Mesenchymal stem cell (in vitro differentiated cells and primary cell): Measurements from ENCODE around the gene FAM234B.

Source experiments
- DNase-seq: peaks from one replicate; pipeline ENCODE4 v3.0.0-alpha.2; 2013
- H2AFZ ChIP-seq: one replicate; pipeline ENCODE4 v1.6.1; 2013; ENCODE audit warnings: low read depth, mild to moderate bottlenecking, control low read depth, inconsistent platforms, low read length, moderate library complexity
- H2AK5ac ChIP-seq: 2 replicates; pipeline ENCODE4 v1.6.1; 2013; ENCODE audit warnings: low read length, moderate library complexity, mild to moderate bottlenecking, inconsistent platforms; ENCODE audit not compliant: severe bottlenecking
- H2BK120ac ChIP-seq: one replicate; pipeline ENCODE4 v1.6.1; 2013; ENCODE audit warnings: low read depth, mild to moderate bottlenecking, inconsistent platforms, low read length, moderate library complexity
- H2BK12ac ChIP-seq, 2 experiments: one replicate each; pipeline ENCODE4 v1.6.1; 2013; ENCODE audit warnings: inconsistent platforms in 2 of 2, low read length in 2 of 2, mild to moderate bottlenecking in 2 of 2, moderate library complexity in 2 of 2, control low read depth in 1 of 2
- H2BK15ac ChIP-seq: one replicate; pipeline ENCODE4 v1.6.1; 2013; ENCODE audit warnings: mild to moderate bottlenecking, low read depth, inconsistent platforms; ENCODE audit not compliant: poor library complexity, severe bottlenecking
- H2BK5ac ChIP-seq: 2 replicates; pipeline ENCODE4 v1.6.1; 2013; ENCODE audit warnings: low read depth, mild to moderate bottlenecking, low read length, control low read depth, inconsistent platforms; ENCODE audit not compliant: poor library complexity, severe bottlenecking
- H3K14ac ChIP-seq, 2 experiments: one replicate each; pipeline ENCODE4 v1.6.1; 2013; ENCODE audit warnings: inconsistent platforms in 2 of 2, low read length in 2 of 2, control low read depth in 1 of 2, mild to moderate bottlenecking in 1 of 2, moderate library complexity in 1 of 2
- H3K18ac ChIP-seq, 2 experiments: one replicate each; pipeline ENCODE4 v1.6.1; 2013; ENCODE audit warnings: inconsistent platforms in 2 of 2, low read length in 2 of 2, control low read depth in 1 of 2, low read depth in 1 of 2, mild to moderate bottlenecking in 1 of 2
- H3K23ac ChIP-seq, 2 experiments: one replicate each; pipeline ENCODE4 v1.6.1; 2013; ENCODE audit warnings: inconsistent platforms in 2 of 2, low read length in 2 of 2, mild to moderate bottlenecking in 2 of 2, moderate library complexity in 2 of 2, control low read depth in 1 of 2
- H3K27ac ChIP-seq: 2 replicates; pipeline ENCODE4 v1.5.1; 2013; ENCODE audit warnings: mild to moderate bottlenecking, moderate library complexity, low read length, control low read depth, inconsistent platforms; ENCODE audit not compliant: poor library complexity, severe bottlenecking
- H3K27me3 ChIP-seq, 2 experiments: 2 replicates each; pipeline versions ENCODE4 v1.6.1 to v1.7.0; 2013; ENCODE audit warnings: low read length in 2 of 2, mild to moderate bottlenecking in 2 of 2, moderate library complexity in 2 of 2, control low read depth in 1 of 2, inconsistent platforms in 1 of 2; ENCODE audit not compliant: control insufficient read depth in 1 of 2, insufficient read depth in 1 of 2
- H3K36me3 ChIP-seq, 2 experiments: 2 replicates each; pipeline versions ENCODE4 v1.6.1 to v1.7.0; 2013; ENCODE audit warnings: low read length in 2 of 2, control low read depth in 1 of 2, inconsistent platforms in 1 of 2, low read depth in 1 of 2, mild to moderate bottlenecking in 1 of 2; ENCODE audit not compliant: insufficient read depth in 2 of 2, control insufficient read depth in 1 of 2
- H3K4ac ChIP-seq, 2 experiments: one replicate each; pipeline ENCODE4 v1.6.1; 2013; ENCODE audit warnings: inconsistent platforms in 2 of 2, low read length in 2 of 2, mild to moderate bottlenecking in 2 of 2, moderate library complexity in 2 of 2, control low read depth in 1 of 2, low read depth in 1 of 2
- H3K4me1 ChIP-seq: 2 replicates; pipeline ENCODE4 v1.6.1; 2013; ENCODE audit warnings: low read depth, low read length, control low read depth; ENCODE audit not compliant: control insufficient read depth, insufficient read depth
- H3K4me2 ChIP-seq: 2 replicates; pipeline ENCODE4 v1.6.1; 2013; ENCODE audit warnings: low read length, mild to moderate bottlenecking, inconsistent platforms; ENCODE audit not compliant: poor library complexity, severe bottlenecking
- H3K4me3 ChIP-seq, 2 experiments: 2 replicates each; pipeline versions ENCODE4 v1.5.1 to v1.7.0; 2013; ENCODE audit warnings: low read length in 2 of 2, mild to moderate bottlenecking in 2 of 2, control low read depth in 1 of 2, low read depth in 1 of 2; ENCODE audit not compliant: insufficient read depth in 1 of 2
- H3K79me1 ChIP-seq: replicated peaks from 2 replicates; pipeline ENCODE4 v1.6.1; 2013; ENCODE audit warnings: mild to moderate bottlenecking, control low read depth, low read length, inconsistent platforms; ENCODE audit not compliant: poor library complexity, severe bottlenecking
- H3K9ac ChIP-seq: 2 replicates; pipeline ENCODE4 v1.7.0; 2013; ENCODE audit warnings: mild to moderate bottlenecking, low read length, moderate library complexity
- H3K9me3 ChIP-seq: 2 replicates; pipeline ENCODE4 v1.7.0; 2013; ENCODE audit warnings: mild to moderate bottlenecking, low read length; ENCODE audit not compliant: control insufficient read depth
- H4K8ac ChIP-seq: one replicate; pipeline ENCODE4 v1.6.1; 2013; ENCODE audit warnings: inconsistent platforms, mild to moderate bottlenecking, low read length, moderate library complexity
- H4K91ac ChIP-seq: one replicate; pipeline ENCODE4 v1.6.1; 2013; ENCODE audit warnings: mild to moderate bottlenecking, low read length, inconsistent platforms
- whole genome bisulfite sequencing: methylation state at CpG from one replicate; pipeline ENCODE4 v1.1.7; 2013; ENCODE audit warnings: mixed read lengths; 5-methylcytosine and 5-hydroxymethylcytosine counted together

FAM234B gene

GRCh38 chr12:13004361-13004760 lies 39.8 kb upstream of the FAM234B start:
- 100% methylated on average over 1 of the region's 3 CpGs for WGBS
- H2AK5ac ChIP-seq: no peak overlapping the region
- no peak overlapping the region for H3K27ac ChIP-seq

GRCh38 chr12:13004986-13005385 lies 39.2 kb upstream of the FAM234B start:
- H4K8ac ChIP-seq: no peak overlapping the region
- H2BK120ac ChIP-seq: no peak overlapping the region
- no peak overlapping the region for H2BK12ac ChIP-seq
- no peak overlapping the region for H3K14ac ChIP-seq
- no peak overlapping the region for H3K4me3 ChIP-seq
- H3K4ac ChIP-seq: no peak overlapping the region
- peaks cover 0 to 5% of the 10 kb centered on the region in 2 experiments for H3K36me3 ChIP-seq
- DNase-seq: no peak
- no peak overlapping the region for H2AK5ac ChIP-seq
- no peaks in the 10 kb centered on the region for H3K27me3 ChIP-seq
- H2BK5ac ChIP-seq: no peak overlapping the region
- H3K27ac ChIP-seq: no peak overlapping the region
- H2AFZ ChIP-seq: no peak overlapping the region
- H3K4me1 ChIP-seq: peaks cover 15% of the 10 kb centered on the region
- no peak overlapping the region for H3K4me2 ChIP-seq
- H4K91ac ChIP-seq: no peak overlapping the region
- H3K79me1 ChIP-seq: peaks cover 13% of the 10 kb centered on the region
- H3K9me3 ChIP-seq: no peaks in the 10 kb centered on the region
- H3K18ac ChIP-seq: no peak overlapping the region
- no peak overlapping the region for H3K9ac ChIP-seq
- no peak overlapping the region for H3K23ac ChIP-seq
- WGBS: 58% methylated on average over 3 of the region's 3 CpGs
- H2BK15ac ChIP-seq: no peak overlapping the region

More at GRCh38 chr12:13004361-13004760, 39.8 kb upstream of the FAM234B start:
- no peak overlapping the region for H3K4me3 ChIP-seq
- no peak overlapping the region for H4K91ac ChIP-seq
- H2AFZ ChIP-seq: no peak overlapping the region
- H3K27me3 ChIP-seq: no peaks in the 10 kb centered on the region
- H3K4ac ChIP-seq: no peak overlapping the region
- no peak overlapping the region for H3K18ac ChIP-seq
- H3K23ac ChIP-seq: no peak overlapping the region
- H3K36me3 ChIP-seq: peaks cover 0 to 5% of the 10 kb centered on the region in 2 experiments
- H2BK15ac ChIP-seq: no peak overlapping the region
- no peaks in the 10 kb centered on the region for H3K9me3 ChIP-seq
- H2BK120ac ChIP-seq: no peak overlapping the region
- peaks cover 17% of the 10 kb centered on the region for H3K79me1 ChIP-seq
- H2BK12ac ChIP-seq: no peak overlapping the region
- H4K8ac ChIP-seq: no peak overlapping the region
- H3K4me2 ChIP-seq: no peak overlapping the region
- no peak overlapping the region for H3K14ac ChIP-seq
- no peak overlapping the region for H3K9ac ChIP-seq
- DNase-seq: peak; percentile 29
- H2BK5ac ChIP-seq: no peak overlapping the region
- H3K4me1 ChIP-seq: peaks cover 15% of the 10 kb centered on the region

- no peak overlapping the region for H4K91ac ChIP-seq
- H2BK12ac ChIP-seq: no peak overlapping the region
- H3K4me2 ChIP-seq: no peak overlapping the region
- H3K9ac ChIP-seq: no peak overlapping the region
- H3K27ac ChIP-seq: no peak overlapping the region
- no peak overlapping the region for H3K4me3 ChIP-seq
- H3K23ac ChIP-seq: no peak overlapping the region
- H2AFZ ChIP-seq: no peak overlapping the region
- 100% methylated on average over 1 of the region's 2 CpGs for WGBS
- H3K4me1 ChIP-seq: peaks cover 12% of the 10 kb centered on the region
- peaks cover 0 to 5% of the 10 kb centered on the region in 2 experiments for H3K36me3 ChIP-seq
- no peak overlapping the region for H4K8ac ChIP-seq
- H2BK15ac ChIP-seq: no peak overlapping the region
- H3K14ac ChIP-seq: no peak overlapping the region
- no peak overlapping the region for H3K4ac ChIP-seq
- H2AK5ac ChIP-seq: no peak overlapping the region
- H3K9me3 ChIP-seq: no peaks in the 10 kb centered on the region
- no peaks in the 10 kb centered on the region for H3K27me3 ChIP-seq
- no peak overlapping the region for H2BK5ac ChIP-seq
- peaks cover 13% of the 10 kb centered on the region for H3K79me1 ChIP-seq
- H2BK120ac ChIP-seq: no peak overlapping the region
- H3K18ac ChIP-seq: no peak overlapping the region
- DNase-seq: no peak
Observed at GRCh38 chr12:13005649-13006048, 38.5 kb upstream of the FAM234B start.

DNA sequence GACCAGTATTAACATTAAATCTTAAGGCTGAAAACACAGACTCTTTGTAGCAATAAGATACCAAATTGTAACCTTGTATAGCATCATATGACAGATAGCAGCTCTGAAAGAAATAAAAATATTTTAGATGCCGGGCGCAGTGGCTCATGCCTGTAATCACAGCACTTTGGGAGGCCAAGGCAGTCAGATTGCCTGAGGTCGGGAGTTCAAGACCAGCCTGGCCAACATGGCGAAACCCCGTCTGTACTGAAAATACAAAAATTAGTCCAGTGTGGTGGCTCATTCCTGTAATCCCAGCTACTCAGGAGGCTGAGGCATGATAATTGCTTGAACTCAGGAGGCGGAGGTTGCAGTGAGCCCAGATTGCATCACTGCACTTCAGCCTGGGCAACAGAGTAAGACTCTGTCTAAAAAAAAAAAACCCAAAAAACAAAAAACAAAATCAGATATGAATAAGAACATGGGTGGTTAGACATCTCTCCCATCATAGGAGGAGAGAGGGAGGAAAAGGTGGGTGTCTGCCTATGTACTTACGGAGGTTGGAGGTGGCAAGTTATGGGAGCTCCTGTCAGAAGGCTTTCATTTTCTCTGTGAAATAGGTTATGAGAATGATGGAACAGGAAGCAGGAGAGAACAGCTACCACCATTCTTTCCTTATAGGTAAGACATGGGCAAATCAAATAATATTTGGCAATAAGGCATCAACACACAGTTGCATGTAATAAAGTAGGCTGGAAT lies 36.5 kb upstream of the FAM234B start:
- Histone ChIP-seq H3K36me3 (peaks cover 0 to 4% of the 10 kb centered on the region in 2 experiments), H4K91ac (no peak overlapping the region), H3K4me3 (no peak overlapping the region), H3K23ac (no peak overlapping the region), H2AFZ (no peak overlapping the region), H3K4ac (no peak overlapping the region), H2BK120ac (no peak overlapping the region), H3K14ac (no peak overlapping the region), H3K79me1 (peaks cover 6% of the 10 kb centered on the region), H3K18ac (no peak overlapping the region), H3K27ac (no peak overlapping the region), H3K4me2 (no peak overlapping the region), H4K8ac (no peak overlapping the region), H2BK5ac (no peak overlapping the region), H2BK15ac (no peak overlapping the region), H2AK5ac (no peak overlapping the region), H2BK12ac (no peak overlapping the region), H3K9ac (no peak overlapping the region), H3K9me3 (no peaks in the 10 kb centered on the region), H3K27me3 (no peaks in the 10 kb centered on the region), H3K4me1 (peaks cover 4% of the 10 kb centered on the region)
- 96% methylated on average over 7 of the region's 7 CpGs for WGBS
- no peak for DNase-seq
